ENCODE results near the gene CA10.

DNA sequence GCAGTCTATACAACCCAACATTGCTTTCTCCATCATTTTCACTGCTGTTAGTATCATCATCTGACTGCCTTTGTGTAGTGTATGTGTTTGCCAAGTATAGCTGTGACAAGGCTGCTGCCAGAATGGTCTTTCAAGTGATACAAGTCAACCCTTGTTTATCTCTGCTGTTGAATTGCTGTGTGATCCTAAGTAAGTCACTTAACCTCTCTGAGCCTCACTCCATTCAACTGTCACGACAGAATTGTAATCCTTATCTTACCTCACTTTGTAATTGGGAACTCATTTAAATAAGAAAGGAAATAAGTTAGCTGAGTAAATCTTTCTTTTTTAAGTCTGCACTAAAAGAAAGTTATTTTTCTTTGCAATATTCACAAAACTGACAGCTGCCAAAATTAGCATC, 340.6 kb downstream of the CA10 start:
- TF ChIP-seq POLR2A (IDR thresholded peaks at IDR 0.05; ENCODE audit: low read depth, low read length) (no peak), SMC3 (IDR thresholded peaks at IDR 0.05; ENCODE audit: low read depth, low read length) (no peak), CTCF (conservative IDR thresholded peaks at IDR 0.05; ENCODE audit: low read depth, low read length) (no peak), CEBPB (IDR thresholded peaks at IDR 0.05; ENCODE audit: low read depth, low read length) (no peak), BHLHE40 (IDR thresholded peaks at IDR 0.05; ENCODE audit: low read depth, low read length) (no peak), USF2 (IDR thresholded peaks at IDR 0.05; ENCODE audit: low read depth, low read length) (no peak), MAFK (IDR thresholded peaks at IDR 0.05; ENCODE audit: low read depth, low read length) (no peak), MXI1 (IDR thresholded peaks at IDR 0.05; ENCODE audit: borderline replicate concordance, low read depth, low read length) (no peak), FOS (IDR thresholded peaks at IDR 0.05; ENCODE audit: low read depth, low read length) (no peak), CHD1 (IDR thresholded peaks at IDR 0.05; ENCODE audit: low read depth, low read length) (no peak), MAZ (IDR thresholded peaks at IDR 0.05; ENCODE audit: borderline replicate concordance, low read depth, low read length) (no peak), RAD21 (IDR thresholded peaks at IDR 0.05; ENCODE audit: low read length) (no peak)
